Measurements from ENCODE around the gene ARHGAP42. TPM values are rescaled to one million over a fixed set of nuclear protein-coding genes. Genes with fewer than 3 reads are reported as not detected.
"Not testable (repeated sequence)": the region's sequence is repeated elsewhere in the genome, so short reads cannot be mapped to it uniquely, and the experiment has no call there.

The ARHGAP42 gene
- total and polyA plus RNA-seq, 4 donors, result 15.6 to 37.7 (median 30.5) TPM

GRCh38 chr11:100887659-100888058 is 200.6 kb downstream of the ARHGAP42 start:
- Histone ChIP-seq H3K27ac (ENCODE audit: low read depth, low read length) (no peak overlapping the region), H3K4me3 (ENCODE audit: low read depth, low read length) (no peak overlapping the region), H3K27me3 (ENCODE audit: control insufficient read depth, insufficient read depth, low read length) (no peaks in the 10 kb centered on the region), H3K4me1 (ENCODE audit: control insufficient read depth, insufficient read depth, low read length) (no peaks in the 10 kb centered on the region), H3K36me3 (ENCODE audit: control insufficient read depth, insufficient read depth, low read length) (no peaks in the 10 kb centered on the region), H3K9me3 (ENCODE audit: control insufficient read depth, insufficient read depth, low read length) (no peaks in the 10 kb centered on the region)
- WGBS (ENCODE audit: insufficient coverage), result no CpG with 5 or more reads among the region's 1 CpG
- no peak for DNase-seq (ENCODE audit: low read depth in 4 of 6, low spot score in 6 of 6)

GRCh38 chr11:100888836-100889235 is 201.7 kb downstream of the ARHGAP42 start:
- Histone ChIP-seq H3K4me3 (ENCODE audit: low read depth, low read length) (no peak overlapping the region), H3K9me3 (ENCODE audit: control insufficient read depth, insufficient read depth, low read length) (no peaks in the 10 kb centered on the region), H3K27me3 (ENCODE audit: control insufficient read depth, insufficient read depth, low read length) (no peaks in the 10 kb centered on the region), H3K27ac (ENCODE audit: low read depth, low read length) (no peak overlapping the region), H3K4me1 (ENCODE audit: control insufficient read depth, insufficient read depth, low read length) (no peaks in the 10 kb centered on the region), H3K36me3 (ENCODE audit: control insufficient read depth, insufficient read depth, low read length) (no peaks in the 10 kb centered on the region)
- no peak for DNase-seq (ENCODE audit: low read depth in 4 of 6, low spot score in 6 of 6)
- WGBS (ENCODE audit: insufficient coverage), result no CpG with 5 or more reads among the region's 3 CpGs

- WGBS (ENCODE audit: insufficient coverage), result no CpG with 5 or more reads among the region's 2 CpGs
- no peaks in the 10 kb centered on the region for H3K4me1 ChIP-seq (ENCODE audit: control insufficient read depth, insufficient read depth, low read length)
- DNase-seq (ENCODE audit: low read depth in 4 of 6, low spot score in 6 of 6), result no peak
Observed at GRCh38 chr11:100889758-100890157, 202.7 kb downstream of the ARHGAP42 start.

GRCh38 chr11:100890789-100891188 is 203.7 kb downstream of the ARHGAP42 start:
- 58% methylated on average over 3 of the region's 3 CpGs for WGBS (ENCODE audit: insufficient coverage)

More at GRCh38 chr11:100889758-100890157, 202.7 kb downstream of the ARHGAP42 start:
- Histone ChIP-seq H3K27ac (ENCODE audit: low read depth, low read length) (no peak overlapping the region), H3K4me3 (ENCODE audit: low read depth, low read length) (no peak overlapping the region), H3K36me3 (ENCODE audit: control insufficient read depth, insufficient read depth, low read length) (no peaks in the 10 kb centered on the region), H3K9me3 (ENCODE audit: control insufficient read depth, insufficient read depth, low read length) (no peaks in the 10 kb centered on the region), H3K27me3 (ENCODE audit: control insufficient read depth, insufficient read depth, low read length) (no peaks in the 10 kb centered on the region)

GRCh38 chr11:100892886-100893285 is 205.8 kb downstream of the ARHGAP42 start:
- no peak for DNase-seq (ENCODE audit: low read depth in 4 of 6, low spot score in 6 of 6)
- Histone ChIP-seq H3K9me3 (ENCODE audit: control insufficient read depth, insufficient read depth, low read length) (no peaks in the 10 kb centered on the region), H3K36me3 (ENCODE audit: control insufficient read depth, insufficient read depth, low read length) (no peaks in the 10 kb centered on the region), H3K27me3 (ENCODE audit: control insufficient read depth, insufficient read depth, low read length) (no peaks in the 10 kb centered on the region), H3K4me3 (ENCODE audit: low read depth, low read length) (no peak overlapping the region), H3K27ac (ENCODE audit: low read depth, low read length) (no peak overlapping the region), H3K4me1 (ENCODE audit: control insufficient read depth, insufficient read depth, low read length) (no peaks in the 10 kb centered on the region)
- no CpG with 5 or more reads among the region's 1 CpG for WGBS (ENCODE audit: insufficient coverage)

More at GRCh38 chr11:100890789-100891188, 203.7 kb downstream of the ARHGAP42 start:
- H3K36me3 ChIP-seq (ENCODE audit: control insufficient read depth, insufficient read depth, low read length), result no peaks in the 10 kb centered on the region
- no peaks in the 10 kb centered on the region for H3K9me3 ChIP-seq (ENCODE audit: control insufficient read depth, insufficient read depth, low read length)
- no peaks in the 10 kb centered on the region for H3K4me1 ChIP-seq (ENCODE audit: control insufficient read depth, insufficient read depth, low read length)
- peak in 1 of 6 donors; percentile 55 for DNase-seq (ENCODE audit: low read depth in 4 of 6, low spot score in 6 of 6)
- H3K4me3 ChIP-seq (ENCODE audit: low read depth, low read length), result no peak overlapping the region
- no peaks in the 10 kb centered on the region for H3K27me3 ChIP-seq (ENCODE audit: control insufficient read depth, insufficient read depth, low read length)
- no peak overlapping the region for H3K27ac ChIP-seq (ENCODE audit: low read depth, low read length)

- DNase-seq (ENCODE audit: low read depth in 4 of 6, low spot score in 6 of 6), result no peak
- H3K36me3 ChIP-seq (ENCODE audit: control insufficient read depth, insufficient read depth, low read length), result no peaks in the 10 kb centered on the region
- no peak overlapping the region for H3K4me3 ChIP-seq (ENCODE audit: low read depth, low read length)
- H3K27me3 ChIP-seq (ENCODE audit: control insufficient read depth, insufficient read depth, low read length), result no peaks in the 10 kb centered on the region
- no peaks in the 10 kb centered on the region for H3K9me3 ChIP-seq (ENCODE audit: control insufficient read depth, insufficient read depth, low read length)
- no CpG with 5 or more reads among the region's 1 CpG for WGBS (ENCODE audit: insufficient coverage)
- no peak overlapping the region for H3K27ac ChIP-seq (ENCODE audit: low read depth, low read length)
- H3K4me1 ChIP-seq (ENCODE audit: control insufficient read depth, insufficient read depth, low read length), result no peaks in the 10 kb centered on the region
Observed at GRCh38 chr11:100895449-100895848, 208.4 kb downstream of the ARHGAP42 start.

GRCh38 chr11:100895976-100896375 is 208.9 kb downstream of the ARHGAP42 start:
- no CpG with 5 or more reads among the region's 1 CpG for WGBS (ENCODE audit: insufficient coverage)
- not testable (repeated sequence) for H3K9me3 ChIP-seq (ENCODE audit: control insufficient read depth, insufficient read depth, low read length); H3K27ac ChIP-seq (ENCODE audit: low read depth, low read length); H3K4me3 ChIP-seq (ENCODE audit: low read depth, low read length); H3K4me1 ChIP-seq (ENCODE audit: control insufficient read depth, insufficient read depth, low read length); H3K36me3 ChIP-seq (ENCODE audit: control insufficient read depth, insufficient read depth, low read length); DNase-seq (ENCODE audit: low read depth in 4 of 6, low spot score in 6 of 6); H3K27me3 ChIP-seq (ENCODE audit: control insufficient read depth, insufficient read depth, low read length)

- H3K36me3 ChIP-seq (ENCODE audit: control insufficient read depth, insufficient read depth, low read length); H3K27me3 ChIP-seq (ENCODE audit: control insufficient read depth, insufficient read depth, low read length); H3K4me1 ChIP-seq (ENCODE audit: control insufficient read depth, insufficient read depth, low read length); H3K9me3 ChIP-seq (ENCODE audit: control insufficient read depth, insufficient read depth, low read length); H3K27ac ChIP-seq (ENCODE audit: low read depth, low read length); H3K4me3 ChIP-seq (ENCODE audit: low read depth, low read length); DNase-seq (ENCODE audit: low read depth in 4 of 6, low spot score in 6 of 6): not testable (repeated sequence)
- WGBS (ENCODE audit: insufficient coverage), result 80% methylated on average over 3 of the region's 5 CpGs
Observed at GRCh38 chr11:100901471-100901870, 214.4 kb downstream of the ARHGAP42 start.

- 87% methylated on average over 5 of the region's 7 CpGs for WGBS (ENCODE audit: insufficient coverage)
- Histone ChIP-seq H3K4me1 (ENCODE audit: control insufficient read depth, insufficient read depth, low read length) (no peaks in the 10 kb centered on the region), H3K36me3 (ENCODE audit: control insufficient read depth, insufficient read depth, low read length) (no peaks in the 10 kb centered on the region), H3K4me3 (ENCODE audit: low read depth, low read length) (no peak overlapping the region), H3K9me3 (ENCODE audit: control insufficient read depth, insufficient read depth, low read length) (no peaks in the 10 kb centered on the region), H3K27ac (ENCODE audit: low read depth, low read length) (no peak overlapping the region), H3K27me3 (ENCODE audit: control insufficient read depth, insufficient read depth, low read length) (no peaks in the 10 kb centered on the region)
- no peak for DNase-seq (ENCODE audit: low read depth in 4 of 6, low spot score in 6 of 6)
Observed at GRCh38 chr11:100902454-100903141, 215.5 kb downstream of the ARHGAP42 start.

GRCh38 chr11:100903284-100903683 is 216.2 kb downstream of the ARHGAP42 start:
- Histone ChIP-seq H3K4me1 (ENCODE audit: control insufficient read depth, insufficient read depth, low read length) (no peaks in the 10 kb centered on the region), H3K27ac (ENCODE audit: low read depth, low read length) (no peak overlapping the region), H3K27me3 (ENCODE audit: control insufficient read depth, insufficient read depth, low read length) (no peaks in the 10 kb centered on the region), H3K4me3 (ENCODE audit: low read depth, low read length) (no peak overlapping the region), H3K9me3 (ENCODE audit: control insufficient read depth, insufficient read depth, low read length) (no peaks in the 10 kb centered on the region), H3K36me3 (ENCODE audit: control insufficient read depth, insufficient read depth, low read length) (no peaks in the 10 kb centered on the region)
- no peak for DNase-seq (ENCODE audit: low read depth in 4 of 6, low spot score in 6 of 6)
- WGBS (ENCODE audit: insufficient coverage), result 100% methylated on average over 1 of the region's 1 CpG

All from spinal cord (tissue), 10 donors.